HepG2 (cell line): Measurements from ENCODE around the gene BHMT. TPM values are rescaled to one million over a fixed set of nuclear protein-coding genes. Genes with fewer than 3 reads are reported as not detected.

ENCODE experiments used
- ATAC-seq: fragments of 200-7000 bp; cut with Tn5 transposase; 3 replicates; pipeline ENCODE4 v1.9.1; 2020; ENCODE audit warnings: mild to moderate bottlenecking, moderate library complexity
- BruUV-seq: library from RNA; stranded (reverse); fragments of 400-500 nt; replicated peaks from 2 replicates; lab custom pipeline; 2021; lab: Mats Ljungman, UMichigan
- CTCF ChIA-PET: fragments of 300-600 bp; formaldehyde crosslinking; extraction: SDS; loops from one replicate; lab custom pipeline; 2021; ENCODE audit warnings: low total read pairs, inconsistent platforms, low intra/inter-chr PET ratio; lab: Yijun Ruan, JAX
- POLR2A ChIA-PET: fragments of 350-600 bp; sonication (Branson Sonifier 250); formaldehyde crosslinking; loops from one replicate; lab custom pipeline; 2020; ENCODE audit warnings: antibody characterized with exemption, inconsistent platforms; lab: Yijun Ruan, JAX
- DNase-seq: peaks from one replicate; pipeline ENCODE4 v3.0.0-alpha.2; 2015; ENCODE audit warnings: low spot score
- FAIRE-seq: peaks from 3 replicates; lab custom pipeline; 2011; peaks lifted over from hg19 to GRCh38; lab: Jason Lieb, UNC
- H2AFZ ChIP-seq: one replicate; pipeline ENCODE4 v1.6.1; 2011; ENCODE audit warnings: low read length, inconsistent platforms
- H3K27ac ChIP-seq: fragments of 300-600 bp; 3 replicates; pipeline ENCODE4 v1.8.0; 2011; ENCODE audit warnings: mixed run types, mild to moderate bottlenecking, mixed read lengths, low read length, inconsistent platforms; ENCODE audit not compliant: insufficient read depth; ENCODE audit errors: extremely low read length
- H3K27me3 ChIP-seq, 2 experiments: fragments of 200-600 bp in 1 of 2; 2 replicates in 1 of 2; 3 replicates in 1 of 2; pipeline versions ENCODE4 v1.6.0 to v1.8.0; 2011; ENCODE audit warnings: low read length in 2 of 2, mild to moderate bottlenecking in 2 of 2, moderate library complexity in 2 of 2, inconsistent platforms in 1 of 2; ENCODE audit not compliant: insufficient read depth in 2 of 2, control insufficient read depth in 1 of 2
- H3K36me3 ChIP-seq, 2 experiments: fragments of 200-600 bp in 1 of 2; replicated peaks in 1 of 2; 2 replicates in 1 of 2; 3 replicates in 1 of 2; pipeline versions ENCODE4 v1.5.1 to v1.8.0; 2011; ENCODE audit warnings: low read length in 2 of 2, inconsistent platforms in 1 of 2; ENCODE audit not compliant: insufficient read depth in 2 of 2, control insufficient read depth in 1 of 2
- H3K4me1 ChIP-seq: 2 replicates; pipeline ENCODE4 v1.5.1; 2012; ENCODE audit warnings: low read length, inconsistent platforms; ENCODE audit not compliant: insufficient read depth
- H3K4me2 ChIP-seq: 2 replicates; pipeline ENCODE4 v1.6.0; 2011; ENCODE audit warnings: low read depth, low read length, inconsistent platforms
- H3K4me3 ChIP-seq, 3 experiments: fragments of 200-600 bp in 1 of 3; sonication (generic), shearing (Covaris generic) in 1 of 3; replicated peaks in 1 of 3; 2 replicates each; pipeline ENCODE4 v1.5.1; 2011 to 2016; ENCODE audit warnings: low read length in 3 of 3, inconsistent platforms in 2 of 3, low read depth in 2 of 3, mild to moderate bottlenecking in 2 of 3, control low read depth in 1 of 3, mixed read lengths in 1 of 3; ENCODE audit not compliant: insufficient read depth in 1 of 3
- H3K79me2 ChIP-seq: one replicate; pipeline ENCODE4 v1.6.1; 2011; ENCODE audit warnings: low read length, inconsistent platforms; ENCODE audit not compliant: insufficient read depth
- H3K9ac ChIP-seq: 2 replicates; pipeline ENCODE4 v1.6.0; 2011; ENCODE audit warnings: mild to moderate bottlenecking, low read depth, low read length, inconsistent platforms; ENCODE audit not compliant: insufficient read depth
- H3K9me3 ChIP-seq: 2 replicates; pipeline ENCODE4 v1.5.1; 2012; ENCODE audit warnings: mild to moderate bottlenecking, low read length
- H4K20me1 ChIP-seq: 2 replicates; pipeline ENCODE4 v1.6.0; 2011; ENCODE audit warnings: inconsistent platforms, mild to moderate bottlenecking, low read length, moderate library complexity; ENCODE audit not compliant: insufficient read depth
- ATRX ChIP-seq: sonication (generic); formaldehyde crosslinking; IDR thresholded peaks from 2 replicates; pipeline ENCODE4 v1.4.0; 2020; ENCODE audit warnings: missing genetic modification reagents, borderline replicate concordance
- FLYWCH1 ChIP-seq: sonication (generic); formaldehyde crosslinking; IDR thresholded peaks from 2 replicates; pipeline ENCODE4 v1.8.1; 2023; ENCODE audit warnings: mild to moderate bottlenecking, missing genetic modification reagents
- FOSL2 ChIP-seq: sonication (generic); formaldehyde crosslinking; IDR thresholded peaks from 2 replicates; pipeline ENCODE4 v1.4.0; 2020; ENCODE audit warnings: missing genetic modification reagents
- KLF15 ChIP-seq: sonication (generic); formaldehyde crosslinking; IDR thresholded peaks from 2 replicates; pipeline ENCODE4 v1.8.1; 2023; ENCODE audit warnings: borderline replicate concordance, mild to moderate bottlenecking, inconsistent platforms, missing genetic modification reagents, mixed read lengths
- PAF1 ChIP-seq: IDR thresholded peaks from 2 replicates; pipeline ENCODE4 v1.6.1; 2016; ENCODE audit warnings: missing genetic modification reagents, missing compliant biosample characterization
- POLR2G ChIP-seq: fragments of 200-400 bp; formaldehyde crosslinking; IDR thresholded peaks from 2 replicates; pipeline ENCODE4 v1.6.1; 2018; ENCODE audit warnings: mild to moderate bottlenecking, low read depth, low read length, moderate library complexity
- ZNF17 ChIP-seq: sonication (generic); formaldehyde crosslinking; IDR thresholded peaks from 2 replicates; pipeline ENCODE4 v1.5.0; 2020; ENCODE audit warnings: mild to moderate bottlenecking, missing genetic modification reagents
- ZNF20 ChIP-seq: sonication (generic); formaldehyde crosslinking; IDR thresholded peaks from 2 replicates; pipeline ENCODE4 v1.4.0; 2020; ENCODE audit warnings: mild to moderate bottlenecking, moderate library complexity, missing genetic modification reagents
- WGBS: methylation state at CpG from one replicate; pipeline ENCODE4 v1.1.6; 2017; ENCODE audit warnings: low lambda C conversion rate; 5-methylcytosine and 5-hydroxymethylcytosine counted together
- in situ Hi-C: cut with HindIII; loops from 2 replicates; pipeline ENCODE4 v1.10.0; 2017; ENCODE audit warnings: low pct_unique_long_range_greater_than_20kb; ENCODE audit not compliant: extremely low pct_ligation_motif_present
- intact Hi-C: fragments of 100-400 bp; cut with micrococcal nuclease; formaldehyde crosslinking; loops from one replicate; pipeline ENCODE4 v1.10.0; 2022; ENCODE audit not compliant: unreplicated experiment
- polyA plus RNA-seq, 8 experiments: library from polyadenylated mRNA; depleted of rRNA in 3 of 8; stranded (reverse) in 7 of 8; unstranded in 1 of 8; fragments of >200 nt; fragmentation: Illumina TruSeq in 4 of 8; extraction: Trizol in 4 of 8; gene quantifications; 2 replicates each; pipeline versions ENCODE4 v1.2.1 to v1.2.3, GENCODE V29; 2011 to 2016; ENCODE audit warnings: low read depth in 4 of 8, missing spikeins in 1 of 8, mixed read lengths in 1 of 8; ENCODE audit not compliant: insufficient read depth in 1 of 8
- total RNA-seq, 5 experiments: library from RNA; depleted of rRNA; stranded (reverse); fragments of >200 nt; fragmentation: Illumina TruSeq; extraction: Trizol; gene quantifications; 2 replicates each; pipeline ENCODE4 v1.2.3, GENCODE V29; 2016; ENCODE audit warnings: low read depth in 1 of 5
- TF ChIP-seq, protein P1 (sequence below): sonication (generic); formaldehyde crosslinking; IDR thresholded peaks from 2 replicates; pipeline ENCODE4 v1.4.0; 2020; ENCODE audit warnings: missing genetic modification reagents
- TF ChIP-seq, protein P2 (sequence below): sonication (generic); formaldehyde crosslinking; IDR thresholded peaks from 2 replicates; pipeline ENCODE4 v1.4.0; 2020; ENCODE audit warnings: missing genetic modification reagents, mild to moderate bottlenecking, borderline replicate concordance
- TF ChIP-seq, protein P3 (sequence below): IDR thresholded peaks from 2 replicates; pipeline ENCODE4 v1.6.1; 2016

Gene BHMT
- total and polyA plus RNA-seq, 2 of the 13 experiments (the other 11 are each of a cell fraction or from before 2014, with no cell fraction given), result 0.40 to 6.4 TPM

DNA sequence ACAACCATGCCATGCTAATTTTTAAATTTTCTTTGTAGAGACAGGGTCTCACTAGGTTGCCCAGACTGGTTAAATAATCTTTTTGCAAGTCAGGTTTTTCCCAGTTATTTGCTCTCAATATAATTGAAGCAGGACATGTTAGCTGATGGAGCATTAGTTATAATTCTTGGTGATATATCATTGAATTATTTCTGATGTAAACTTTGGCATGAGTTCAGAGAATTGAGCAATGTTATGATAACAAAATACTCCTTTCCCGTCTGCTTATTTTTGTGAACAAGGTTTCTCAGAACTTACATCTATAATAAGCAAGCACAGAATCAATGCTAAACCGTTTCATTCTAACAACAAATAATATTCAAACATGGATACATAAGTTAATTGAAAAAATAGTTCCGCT, 37.8 kb downstream of the BHMT start:
- no TSS peak for BruUV-seq
- Histone ChIP-seq H3K27ac (no peak overlapping the region), H3K36me3 (no peaks in the 10 kb centered on the region), H2AFZ (no peak overlapping the region), H4K20me1 (no peaks in the 10 kb centered on the region), H3K9me3 (no peaks in the 10 kb centered on the region), H3K4me1 (peaks cover 12% of the 10 kb centered on the region; the same call in 1 of the 2 replicates), H3K4me2 (no peak overlapping the region), H3K9ac (no peak overlapping the region), H3K27me3 (peaks cover 0 to 6% of the 10 kb centered on the region in 2 experiments; a peak in 2 of 5 replicates), H3K4me3 (no peak overlapping the region), H3K79me2 (no peaks in the 10 kb centered on the region)
- ChIA-PET POLR2A (interaction anchor here (0.7 kb wide), 1 partner anchor 625 kb away, joined by 4 read pairs; no protein-coding TSS in a partner anchor), CTCF (no interaction called here)
- WGBS, result 46% methylated on average over 3 of the region's 3 CpGs
- in situ Hi-C loops, result loop anchor here (25.0 kb wide), 1 partner anchor 313 kb away; no protein-coding TSS in a partner anchor
- intact Hi-C loops, result no loop called here
- DNase-seq, result no peak
- no peak for FAIRE-seq
- no peak for ATAC-seq
- no peak for TF ChIP-seq POLR2G
- TF ChIP-seq, protein P1, sequence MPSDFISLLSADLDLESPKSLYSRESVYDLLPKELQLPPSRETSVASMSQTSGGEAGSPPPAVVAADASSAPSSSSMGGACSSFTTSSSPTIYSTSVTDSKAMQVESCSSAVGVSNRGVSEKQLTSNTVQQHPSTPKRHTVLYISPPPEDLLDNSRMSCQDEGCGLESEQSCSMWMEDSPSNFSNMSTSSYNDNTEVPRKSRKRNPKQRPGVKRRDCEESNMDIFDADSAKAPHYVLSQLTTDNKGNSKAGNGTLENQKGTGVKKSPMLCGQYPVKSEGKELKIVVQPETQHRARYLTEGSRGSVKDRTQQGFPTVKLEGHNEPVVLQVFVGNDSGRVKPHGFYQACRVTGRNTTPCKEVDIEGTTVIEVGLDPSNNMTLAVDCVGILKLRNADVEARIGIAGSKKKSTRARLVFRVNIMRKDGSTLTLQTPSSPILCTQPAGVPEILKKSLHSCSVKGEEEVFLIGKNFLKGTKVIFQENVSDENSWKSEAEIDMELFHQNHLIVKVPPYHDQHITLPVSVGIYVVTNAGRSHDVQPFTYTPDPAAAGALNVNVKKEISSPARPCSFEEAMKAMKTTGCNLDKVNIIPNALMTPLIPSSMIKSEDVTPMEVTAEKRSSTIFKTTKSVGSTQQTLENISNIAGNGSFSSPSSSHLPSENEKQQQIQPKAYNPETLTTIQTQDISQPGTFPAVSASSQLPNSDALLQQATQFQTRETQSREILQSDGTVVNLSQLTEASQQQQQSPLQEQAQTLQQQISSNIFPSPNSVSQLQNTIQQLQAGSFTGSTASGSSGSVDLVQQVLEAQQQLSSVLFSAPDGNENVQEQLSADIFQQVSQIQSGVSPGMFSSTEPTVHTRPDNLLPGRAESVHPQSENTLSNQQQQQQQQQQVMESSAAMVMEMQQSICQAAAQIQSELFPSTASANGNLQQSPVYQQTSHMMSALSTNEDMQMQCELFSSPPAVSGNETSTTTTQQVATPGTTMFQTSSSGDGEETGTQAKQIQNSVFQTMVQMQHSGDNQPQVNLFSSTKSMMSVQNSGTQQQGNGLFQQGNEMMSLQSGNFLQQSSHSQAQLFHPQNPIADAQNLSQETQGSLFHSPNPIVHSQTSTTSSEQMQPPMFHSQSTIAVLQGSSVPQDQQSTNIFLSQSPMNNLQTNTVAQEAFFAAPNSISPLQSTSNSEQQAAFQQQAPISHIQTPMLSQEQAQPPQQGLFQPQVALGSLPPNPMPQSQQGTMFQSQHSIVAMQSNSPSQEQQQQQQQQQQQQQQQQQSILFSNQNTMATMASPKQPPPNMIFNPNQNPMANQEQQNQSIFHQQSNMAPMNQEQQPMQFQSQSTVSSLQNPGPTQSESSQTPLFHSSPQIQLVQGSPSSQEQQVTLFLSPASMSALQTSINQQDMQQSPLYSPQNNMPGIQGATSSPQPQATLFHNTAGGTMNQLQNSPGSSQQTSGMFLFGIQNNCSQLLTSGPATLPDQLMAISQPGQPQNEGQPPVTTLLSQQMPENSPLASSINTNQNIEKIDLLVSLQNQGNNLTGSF (CRISPR knock-in tag), result no peak
- no peak for TF ChIP-seq ZNF17 (CRISPR knock-in tag)
- no peak for TF ChIP-seq ATRX
- TF ChIP-seq FOSL2 (CRISPR knock-in tag), result no peak
- TF ChIP-seq, protein P2, sequence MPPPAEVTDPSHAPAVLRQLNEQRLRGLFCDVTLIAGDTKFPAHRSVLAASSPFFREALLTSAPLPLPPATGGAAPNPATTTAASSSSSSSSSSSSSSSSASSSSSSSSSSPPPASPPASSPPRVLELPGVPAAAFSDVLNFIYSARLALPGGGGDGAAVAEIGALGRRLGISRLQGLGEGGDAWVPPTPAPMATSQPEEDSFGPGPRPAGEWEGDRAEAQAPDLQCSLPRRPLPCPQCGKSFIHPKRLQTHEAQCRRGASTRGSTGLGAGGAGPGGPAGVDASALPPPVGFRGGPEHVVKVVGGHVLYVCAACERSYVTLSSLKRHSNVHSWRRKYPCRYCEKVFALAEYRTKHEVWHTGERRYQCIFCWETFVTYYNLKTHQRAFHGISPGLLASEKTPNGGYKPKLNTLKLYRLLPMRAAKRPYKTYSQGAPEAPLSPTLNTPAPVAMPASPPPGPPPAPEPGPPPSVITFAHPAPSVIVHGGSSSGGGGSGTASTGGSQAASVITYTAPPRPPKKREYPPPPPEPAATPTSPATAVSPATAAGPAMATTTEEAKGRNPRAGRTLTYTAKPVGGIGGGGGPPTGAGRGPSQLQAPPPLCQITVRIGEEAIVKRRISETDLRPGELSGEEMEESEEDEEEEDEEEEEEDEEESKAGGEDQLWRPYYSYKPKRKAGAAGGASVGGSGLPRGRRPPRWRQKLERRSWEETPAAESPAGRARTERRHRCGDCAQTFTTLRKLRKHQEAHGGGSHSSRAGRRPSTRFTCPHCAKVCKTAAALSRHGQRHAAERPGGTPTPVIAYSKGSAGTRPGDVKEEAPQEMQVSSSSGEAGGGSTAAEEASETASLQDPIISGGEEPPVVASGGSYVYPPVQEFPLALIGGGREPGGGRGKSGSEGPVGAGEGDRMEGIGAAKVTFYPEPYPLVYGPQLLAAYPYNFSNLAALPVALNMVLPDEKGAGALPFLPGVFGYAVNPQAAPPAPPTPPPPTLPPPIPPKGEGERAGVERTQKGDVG, result no peak
- TF ChIP-seq, protein P3, sequence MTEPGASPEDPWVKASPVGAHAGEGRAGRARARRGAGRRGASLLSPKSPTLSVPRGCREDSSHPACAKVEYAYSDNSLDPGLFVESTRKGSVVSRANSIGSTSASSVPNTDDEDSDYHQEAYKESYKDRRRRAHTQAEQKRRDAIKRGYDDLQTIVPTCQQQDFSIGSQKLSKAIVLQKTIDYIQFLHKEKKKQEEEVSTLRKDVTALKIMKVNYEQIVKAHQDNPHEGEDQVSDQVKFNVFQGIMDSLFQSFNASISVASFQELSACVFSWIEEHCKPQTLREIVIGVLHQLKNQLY, result no peak
- no peak for TF ChIP-seq FLYWCH1 (CRISPR knock-in tag)
- no peak for TF ChIP-seq PAF1
- no peak for TF ChIP-seq KLF15 (CRISPR knock-in tag)
- no peak for TF ChIP-seq ZNF20 (CRISPR knock-in tag)
